T-helper 17 cell (primary cell): ENCODE results near the gene B4GALNT2. TPM values are rescaled to one million over a fixed set of nuclear protein-coding genes. Genes with fewer than 3 reads are reported as not detected.
A peak's percentile ranks its signal among the peaks of the same experiment; 100 is the strongest.

ENCODE experiments used
- ATAC-seq: fragments of 150-1000 bp; cut with Tn5 transposase; 2 replicates; pipeline ENCODE4 v1.10.0; 2021; ENCODE audit warnings: mild to moderate bottlenecking, moderate library complexity
- DNase-seq, 3 donors: peaks; one replicate each; pipeline versions ENCODE4 v3.0.0 to v3.0.0-alpha.2; 2020 to 2021
- H3K9me3 ChIP-seq: one replicate; pipeline ENCODE4 v1.7.0; 2013; ENCODE audit warnings: low read length, mild to moderate bottlenecking; ENCODE audit not compliant: control insufficient read depth, poor library complexity, severe bottlenecking
- H3K27ac Mint-ChIP-seq: one replicate; pipeline ENCODE4 v1.8.0; 2022; ENCODE audit warnings: mild to moderate bottlenecking, moderate library complexity, mixed read lengths
- H3K27me3 Mint-ChIP-seq: one replicate; pipeline ENCODE4 v1.8.0; 2022; ENCODE audit warnings: mixed read lengths
- H3K36me3 Mint-ChIP-seq: one replicate; pipeline ENCODE4 v1.8.0; 2022; ENCODE audit warnings: low read depth, mixed read lengths
- H3K4me1 Mint-ChIP-seq: one replicate; pipeline ENCODE4 v1.8.0; 2022; ENCODE audit warnings: mild to moderate bottlenecking, mixed read lengths
- H3K4me3 Mint-ChIP-seq: one replicate; pipeline ENCODE4 v1.8.0; 2022; ENCODE audit warnings: mild to moderate bottlenecking, moderate library complexity, mixed read lengths
- total RNA-seq, 4 donors: library from RNA in 2 of 4; stranded (reverse) in 2 of 4; gene quantifications; one replicate each; pipeline ENCODE4 v1.2.3 and lab custom pipeline; 2022 to 2026

B4GALNT2 gene
- total RNA-seq, 2 donors from 2014 or later: 0.15 to 0.18 TPM

DNA sequence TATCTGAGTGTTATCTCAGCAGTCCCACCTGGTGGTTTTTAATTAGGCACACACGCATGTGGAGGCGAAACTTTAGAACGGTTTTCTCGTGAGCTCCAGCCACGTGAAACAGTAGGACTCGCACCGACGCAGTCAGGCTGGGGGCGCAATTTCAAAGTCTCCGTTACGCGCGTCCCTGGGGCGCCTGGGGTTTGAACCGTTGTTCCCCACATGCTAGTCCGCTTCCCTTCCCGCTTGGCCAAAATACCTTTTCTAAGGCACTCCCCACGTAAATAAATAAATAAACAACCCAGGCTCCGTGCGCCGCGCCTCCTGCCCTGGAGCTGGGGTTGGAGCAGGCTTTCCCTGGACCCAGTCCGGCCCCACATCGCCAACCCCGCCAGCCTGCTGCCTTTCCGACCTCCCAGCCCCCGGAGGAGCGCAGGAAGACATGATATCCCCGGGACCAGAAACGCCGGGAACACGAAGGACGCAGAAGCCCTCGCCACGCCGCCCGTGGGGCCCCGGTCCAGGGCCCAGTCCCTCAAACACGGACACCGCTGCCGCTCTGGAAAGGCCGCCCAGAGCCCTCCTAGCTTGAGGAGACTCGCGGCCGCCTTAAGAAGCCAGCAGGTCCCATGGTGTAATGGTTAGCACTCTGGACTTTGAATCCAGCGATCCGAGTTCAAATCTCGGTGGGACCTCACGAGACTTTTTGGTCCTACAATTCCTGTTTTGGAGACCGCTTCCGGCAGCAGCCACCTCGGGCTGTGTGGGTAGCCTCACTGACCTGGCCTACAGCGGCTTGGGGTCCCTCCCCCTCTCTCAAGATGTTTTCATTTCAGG is 59.6 kb downstream of the B4GALNT2 start:
- H3K4me3 Mint-ChIP-seq: peak overlapping the region; percentile 96
- peak overlapping the region; percentile 99 for H3K27ac Mint-ChIP-seq
- no peaks in the 10 kb centered on the region for H3K36me3 Mint-ChIP-seq

GRCh38 chr17:49193513-49194296 is 61.1 kb downstream of the B4GALNT2 start:
- ATAC-seq (no peak), DNase-seq (peak in 1 of 3 donors; percentile 19)
- H3K4me1 Mint-ChIP-seq: peaks cover 28% of the 10 kb centered on the region
- H3K27me3 Mint-ChIP-seq: peaks cover 7% of the 10 kb centered on the region
- H3K27ac Mint-ChIP-seq: peak overlapping the region; percentile 99
- no peaks in the 10 kb centered on the region for H3K36me3 Mint-ChIP-seq
- H3K4me3 Mint-ChIP-seq: peak overlapping the region; percentile 96
- no peaks in the 10 kb centered on the region for H3K9me3 ChIP-seq

More for the DNA sequence above, 59.6 kb downstream of the B4GALNT2 start:
- DNase-seq: peak; percentile 68 to 93 (median 79)
- Mint-ChIP-seq H3K27me3 (peaks cover 7% of the 10 kb centered on the region), H3K4me1 (peaks cover 28% of the 10 kb centered on the region)
- peak; percentile 62 for ATAC-seq
- no peaks in the 10 kb centered on the region for H3K9me3 ChIP-seq

DNA sequence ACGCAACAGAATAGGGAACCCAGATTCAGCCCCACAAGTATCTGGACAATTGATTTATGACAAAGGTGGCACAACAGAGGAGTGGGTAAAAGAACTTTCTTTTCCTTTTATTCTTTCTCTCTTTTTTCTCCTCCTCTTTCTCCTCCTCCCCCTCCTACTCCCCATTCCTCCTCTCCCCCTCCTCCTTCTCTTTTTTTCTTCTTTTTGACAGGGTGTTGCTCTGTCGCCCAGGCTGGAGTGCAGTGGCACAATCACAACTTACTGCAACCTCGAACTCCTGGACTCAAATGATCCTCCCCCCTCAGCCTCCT is 61.7 kb downstream of the B4GALNT2 start:
- Mint-ChIP-seq H3K27me3 (peaks cover 7% of the 10 kb centered on the region), H3K36me3 (no peaks in the 10 kb centered on the region), H3K4me3 (peak overlapping the region; percentile 96), H3K27ac (peak overlapping the region; percentile 99), H3K4me1 (peaks cover 30% of the 10 kb centered on the region)
- no peak for DNase-seq
- H3K9me3 ChIP-seq: no peaks in the 10 kb centered on the region
- no peak for ATAC-seq

- Mint-ChIP-seq H3K36me3 (no peaks in the 10 kb centered on the region), H3K27ac (no peak overlapping the region), H3K4me1 (peaks cover 32% of the 10 kb centered on the region), H3K4me3 (no peak overlapping the region), H3K27me3 (peaks cover 7% of the 10 kb centered on the region)
- no peaks in the 10 kb centered on the region for H3K9me3 ChIP-seq
- ATAC-seq: no peak
- no peak for DNase-seq
Measured at GRCh38 chr17:49195751-49196150, 63.2 kb downstream of the B4GALNT2 start.

GRCh38 chr17:49196520-49196919 is 64.0 kb downstream of the B4GALNT2 start:
- no peak for ATAC-seq
- H3K27ac Mint-ChIP-seq: no peak overlapping the region

GRCh38 chr17:49197346-49197998 is 64.9 kb downstream of the B4GALNT2 start:
- Mint-ChIP-seq H3K4me3 (no peak overlapping the region), H3K4me1 (peaks cover 21% of the 10 kb centered on the region), H3K27ac (no peak overlapping the region), H3K36me3 (peaks cover 2% of the 10 kb centered on the region), H3K27me3 (peaks cover 2% of the 10 kb centered on the region)
- DNase-seq (no peak), ATAC-seq (no peak)
- H3K9me3 ChIP-seq: no peaks in the 10 kb centered on the region

More at GRCh38 chr17:49196520-49196919, 64.0 kb downstream of the B4GALNT2 start:
- Mint-ChIP-seq H3K4me1 (peaks cover 29% of the 10 kb centered on the region), H3K4me3 (no peak overlapping the region), H3K27me3 (peaks cover 7% of the 10 kb centered on the region), H3K36me3 (no peaks in the 10 kb centered on the region)
- H3K9me3 ChIP-seq: no peaks in the 10 kb centered on the region
- DNase-seq: no peak

GRCh38 chr17:49198211-49198610 is 65.6 kb downstream of the B4GALNT2 start:
- Mint-ChIP-seq H3K27me3 (no peaks in the 10 kb centered on the region), H3K27ac (no peak overlapping the region), H3K4me1 (peaks cover 15% of the 10 kb centered on the region), H3K4me3 (no peak overlapping the region), H3K36me3 (peaks cover 2% of the 10 kb centered on the region)
- DNase-seq (no peak), ATAC-seq (no peak)
- no peaks in the 10 kb centered on the region for H3K9me3 ChIP-seq

GRCh38 chr17:49200423-49201083 is 68.0 kb downstream of the B4GALNT2 start:
- ATAC-seq (no peak), DNase-seq (no peak)
- H3K9me3 ChIP-seq: no peaks in the 10 kb centered on the region
- Mint-ChIP-seq H3K4me1 (peaks cover 9% of the 10 kb centered on the region), H3K27me3 (no peaks in the 10 kb centered on the region), H3K4me3 (no peak overlapping the region), H3K27ac (peak overlapping the region; percentile 34), H3K36me3 (peaks cover 2% of the 10 kb centered on the region)

GRCh38 chr17:49201481-49201927 is 68.9 kb downstream of the B4GALNT2 start:
- Mint-ChIP-seq H3K27ac (peak overlapping the region; percentile 37), H3K36me3 (peaks cover 2% of the 10 kb centered on the region), H3K4me1 (peaks cover 7% of the 10 kb centered on the region), H3K4me3 (no peak overlapping the region), H3K27me3 (no peaks in the 10 kb centered on the region)
- ATAC-seq: no peak
- no peak for DNase-seq
- H3K9me3 ChIP-seq: no peaks in the 10 kb centered on the region

GRCh38 chr17:49203796-49204195 is 71.2 kb downstream of the B4GALNT2 start:
- no peaks in the 10 kb centered on the region for H3K27me3 Mint-ChIP-seq
- H3K4me1 Mint-ChIP-seq: peaks cover 13% of the 10 kb centered on the region
- ATAC-seq (no peak), DNase-seq (no peak)
- peak overlapping the region; percentile 41 for H3K27ac Mint-ChIP-seq
- H3K9me3 ChIP-seq: no peaks in the 10 kb centered on the region
- peaks cover 4% of the 10 kb centered on the region for H3K36me3 Mint-ChIP-seq
- H3K4me3 Mint-ChIP-seq: no peak overlapping the region

GRCh38 chr17:49204516-49204915 is 71.9 kb downstream of the B4GALNT2 start:
- no peak overlapping the region for H3K4me3 Mint-ChIP-seq
- H3K4me1 Mint-ChIP-seq: peaks cover 17% of the 10 kb centered on the region
- H3K36me3 Mint-ChIP-seq: peaks cover 4% of the 10 kb centered on the region
- no peaks in the 10 kb centered on the region for H3K9me3 ChIP-seq
- DNase-seq: no peak
- H3K27me3 Mint-ChIP-seq: no peaks in the 10 kb centered on the region
- H3K27ac Mint-ChIP-seq: no peak overlapping the region
- no peak for ATAC-seq

DNA sequence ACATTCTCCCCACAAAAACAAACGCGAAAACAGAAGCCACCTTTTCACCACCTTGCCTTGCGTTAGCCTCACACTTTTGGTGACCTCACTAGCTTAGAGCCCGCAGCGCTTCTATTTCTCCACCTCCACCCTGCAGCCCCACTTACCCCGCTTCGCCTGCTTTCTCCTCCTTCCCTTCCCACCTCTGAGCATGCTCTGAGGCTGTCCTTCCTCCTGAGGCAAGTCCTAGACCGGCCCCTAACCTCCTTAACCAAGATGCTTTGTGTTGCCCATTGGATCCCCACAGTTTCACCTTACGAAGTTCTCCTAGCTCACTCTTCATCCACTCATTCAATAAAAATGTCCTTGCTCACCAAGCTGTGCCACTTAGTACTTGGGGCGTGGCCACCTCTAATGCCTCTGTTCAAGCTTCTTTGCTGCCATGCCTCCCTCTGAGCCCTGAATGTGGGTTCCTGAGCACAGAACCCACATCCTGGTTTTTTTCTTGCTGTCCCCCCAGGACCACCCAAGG is 76.5 kb downstream of the B4GALNT2 start:
- DNase-seq (no peak), ATAC-seq (no peak)
- Mint-ChIP-seq H3K4me1 (peaks cover 49% of the 10 kb centered on the region), H3K4me3 (peak overlapping the region; percentile 97), H3K36me3 (peaks cover 3% of the 10 kb centered on the region), H3K27ac (peak overlapping the region; percentile 94), H3K27me3 (no peaks in the 10 kb centered on the region)
- H3K9me3 ChIP-seq: no peaks in the 10 kb centered on the region
